ENCODE measurements around the gene FLOT1. TPM values are rescaled to one million over a fixed set of nuclear protein-coding genes. Genes with fewer than 3 reads are reported as not detected.
A peak's percentile ranks its signal among the peaks of the same experiment; 100 is the strongest.

The FLOT1 gene
- total and polyA plus RNA-seq, 2 of the 13 experiments (the other 11 are each of a cell fraction or from before 2014, with no cell fraction given), result 82.3 to 130 TPM

DNA sequence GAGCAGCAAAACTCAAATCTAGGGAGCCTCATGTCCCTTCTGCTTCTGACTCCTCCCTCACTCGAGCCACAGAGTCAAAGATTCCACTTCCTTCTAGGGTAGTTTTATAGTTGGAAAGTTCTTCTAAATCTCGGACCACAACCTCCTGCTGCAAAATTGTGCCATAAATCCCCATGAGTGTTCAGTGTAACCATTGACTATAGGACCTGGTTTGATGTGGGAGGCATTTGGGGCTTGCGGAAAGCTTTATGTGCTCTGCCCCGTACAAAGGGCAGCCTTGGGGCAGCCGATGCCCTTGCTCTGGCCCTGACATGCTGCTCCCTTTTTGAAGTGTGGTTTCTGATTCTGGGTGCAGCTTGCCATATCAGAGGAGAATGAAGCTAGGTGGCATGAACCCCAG lies 45.5 kb upstream of the FLOT1 start (continued):
- TF ChIP-seq GMEB1 (CRISPR knock-in tag; IDR thresholded peaks at IDR 0.05; ENCODE audit: borderline replicate concordance) (0 out of 2 replicates have a peak, but pooled peaks have one; percentile 25), TCF7 (IDR thresholded peaks at IDR 0.05; ENCODE audit: low read depth) (peak; percentile 61; the same call in 1 of the 2 replicates), ETV5 (CRISPR knock-in tag; IDR thresholded peaks at IDR 0.05; ENCODE audit: borderline replicate concordance) (peak; percentile 50; the same call in 1 of the 2 replicates), HNF4G (IDR thresholded peaks at IDR 0.05; ENCODE audit: borderline replicate concordance, low read depth, low read length) (peak; percentile 73; the same call in 1 of the 2 replicates), HNF4G (CRISPR knock-in tag; IDR thresholded peaks at IDR 0.05; ENCODE audit: borderline replicate concordance, low read depth) (no peak; the same call in 1 of the 2 replicates), ZBTB34 (CRISPR knock-in tag; IDR thresholded peaks at IDR 0.05) (0 out of 2 replicates have a peak, but pooled peaks have one; percentile 29), ZMYM3 (CRISPR knock-in tag; IDR thresholded peaks at IDR 0.05) (peak; percentile 95), POLR2G (IDR thresholded peaks at IDR 0.05; ENCODE audit: low read depth, low read length) (peak; percentile 48; the same call in 1 of the 2 replicates), ZNF121 (CRISPR knock-in tag; IDR thresholded peaks at IDR 0.05) (0 out of 2 replicates have a peak, but pooled peaks have one; percentile 33), ARID3A (IDR thresholded peaks at IDR 0.05; ENCODE audit: low read depth, low read length) (peak; percentile 50; the same call in 1 of the 2 replicates), RXRA (CRISPR knock-in tag; IDR thresholded peaks at IDR 0.05) (peak; percentile 72; the same call in 1 of the 2 replicates), ZNF234 (CRISPR knock-in tag; conservative IDR thresholded peaks at IDR 0.05) (no peak), SALL2 (CRISPR knock-in tag; IDR thresholded peaks at IDR 0.05) (0 out of 2 replicates have a peak, but pooled peaks have one; percentile 26), IKZF4 (CRISPR knock-in tag; IDR thresholded peaks at IDR 0.05; ENCODE audit: borderline replicate concordance, low read depth, not compliant biosample characterization) (no peak), ADNP (CRISPR knock-in tag; IDR thresholded peaks at IDR 0.05) (peak; percentile 17; the same call in 1 of the 2 replicates), FOXA3 (CRISPR knock-in tag; IDR thresholded peaks at IDR 0.05) (peak; percentile 37; the same call in 1 of the 2 replicates), ZNF263 (CRISPR knock-in tag; IDR thresholded peaks at IDR 0.05) (0 out of 2 replicates have a peak, but pooled peaks have one; percentile 38)
- TF ChIP-seq, protein P1, sequence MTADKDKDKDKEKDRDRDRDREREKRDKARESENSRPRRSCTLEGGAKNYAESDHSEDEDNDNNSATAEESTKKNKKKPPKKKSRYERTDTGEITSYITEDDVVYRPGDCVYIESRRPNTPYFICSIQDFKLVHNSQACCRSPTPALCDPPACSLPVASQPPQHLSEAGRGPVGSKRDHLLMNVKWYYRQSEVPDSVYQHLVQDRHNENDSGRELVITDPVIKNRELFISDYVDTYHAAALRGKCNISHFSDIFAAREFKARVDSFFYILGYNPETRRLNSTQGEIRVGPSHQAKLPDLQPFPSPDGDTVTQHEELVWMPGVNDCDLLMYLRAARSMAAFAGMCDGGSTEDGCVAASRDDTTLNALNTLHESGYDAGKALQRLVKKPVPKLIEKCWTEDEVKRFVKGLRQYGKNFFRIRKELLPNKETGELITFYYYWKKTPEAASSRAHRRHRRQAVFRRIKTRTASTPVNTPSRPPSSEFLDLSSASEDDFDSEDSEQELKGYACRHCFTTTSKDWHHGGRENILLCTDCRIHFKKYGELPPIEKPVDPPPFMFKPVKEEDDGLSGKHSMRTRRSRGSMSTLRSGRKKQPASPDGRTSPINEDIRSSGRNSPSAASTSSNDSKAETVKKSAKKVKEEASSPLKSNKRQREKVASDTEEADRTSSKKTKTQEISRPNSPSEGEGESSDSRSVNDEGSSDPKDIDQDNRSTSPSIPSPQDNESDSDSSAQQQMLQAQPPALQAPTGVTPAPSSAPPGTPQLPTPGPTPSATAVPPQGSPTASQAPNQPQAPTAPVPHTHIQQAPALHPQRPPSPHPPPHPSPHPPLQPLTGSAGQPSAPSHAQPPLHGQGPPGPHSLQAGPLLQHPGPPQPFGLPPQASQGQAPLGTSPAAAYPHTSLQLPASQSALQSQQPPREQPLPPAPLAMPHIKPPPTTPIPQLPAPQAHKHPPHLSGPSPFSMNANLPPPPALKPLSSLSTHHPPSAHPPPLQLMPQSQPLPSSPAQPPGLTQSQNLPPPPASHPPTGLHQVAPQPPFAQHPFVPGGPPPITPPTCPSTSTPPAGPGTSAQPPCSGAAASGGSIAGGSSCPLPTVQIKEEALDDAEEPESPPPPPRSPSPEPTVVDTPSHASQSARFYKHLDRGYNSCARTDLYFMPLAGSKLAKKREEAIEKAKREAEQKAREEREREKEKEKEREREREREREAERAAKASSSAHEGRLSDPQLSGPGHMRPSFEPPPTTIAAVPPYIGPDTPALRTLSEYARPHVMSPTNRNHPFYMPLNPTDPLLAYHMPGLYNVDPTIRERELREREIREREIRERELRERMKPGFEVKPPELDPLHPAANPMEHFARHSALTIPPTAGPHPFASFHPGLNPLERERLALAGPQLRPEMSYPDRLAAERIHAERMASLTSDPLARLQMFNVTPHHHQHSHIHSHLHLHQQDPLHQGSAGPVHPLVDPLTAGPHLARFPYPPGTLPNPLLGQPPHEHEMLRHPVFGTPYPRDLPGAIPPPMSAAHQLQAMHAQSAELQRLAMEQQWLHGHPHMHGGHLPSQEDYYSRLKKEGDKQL (CRISPR knock-in tag; IDR thresholded peaks at IDR 0.05; ENCODE audit: low read depth), result no peak
